ENCODE data around the gene SYT9. TPM values are rescaled to one million over a fixed set of nuclear protein-coding genes. Genes with fewer than 3 reads are reported as not detected.

The SYT9 gene
- polyA plus RNA-seq, 3 donors = not detected

DNA sequence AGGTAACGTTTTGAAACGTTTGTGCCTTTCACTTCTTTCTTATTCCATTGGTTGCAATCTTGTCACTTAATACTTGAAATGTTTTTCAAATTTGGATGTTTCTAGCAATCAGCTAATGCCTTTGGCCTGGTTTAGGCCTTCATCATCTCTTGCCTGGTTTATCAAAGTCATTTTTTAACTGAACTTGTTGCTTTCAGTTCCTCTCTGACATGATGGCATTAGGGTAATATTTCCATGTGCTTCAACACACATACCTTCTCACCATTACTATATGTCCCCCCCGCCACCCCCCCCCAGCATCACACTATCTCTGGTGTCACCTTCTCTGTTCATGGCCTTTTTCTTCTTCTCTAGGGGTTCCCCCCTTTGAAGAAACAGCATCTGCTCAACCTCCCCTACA is 1.5 kb upstream of the SYT9 start:
- Histone ChIP-seq H3K27ac (ENCODE audit: low read depth in 1 of 2, low read length in 2 of 2) (no peak overlapping the region), H2AFZ (ENCODE audit: insufficient read depth, low read depth, low read length, poor library complexity, severe bottlenecking) (no peak overlapping the region), H4K20me1 (ENCODE audit: insufficient read depth, low read length) (no peaks in the 10 kb centered on the region), H3K36me3 (replicated peaks in 1 of 2; ENCODE audit: control insufficient read depth in 1 of 2, insufficient read depth in 2 of 2, low read length in 2 of 2) (no peaks in the 10 kb centered on the region), H3K4me2 (replicated peaks; ENCODE audit: extremely low read depth, low read length, poor library complexity, severe bottlenecking) (no peak overlapping the region), H3K4me3 (replicated peaks in 1 of 3; ENCODE audit: low read depth in 2 of 3, low read length in 3 of 3) (no peak overlapping the region), H3K4me1 (ENCODE audit: control insufficient read depth in 1 of 2, insufficient read depth in 2 of 2, low read length in 2 of 2) (no peaks in the 10 kb centered on the region), H3K27me3 (ENCODE audit: control insufficient read depth in 2 of 2, insufficient read depth in 2 of 2, low read length in 2 of 2) (peaks cover 52 to 60% of the 10 kb centered on the region in 2 donors), H3K9me3 (replicated peaks in 1 of 2; ENCODE audit: control insufficient read depth in 1 of 2, insufficient read depth in 1 of 2, low read length in 2 of 2) (peaks cover 0 to 17% of the 10 kb centered on the region in 2 donors), H3K79me2 (ENCODE audit: insufficient read depth, low read length) (no peaks in the 10 kb centered on the region), H3K9ac (ENCODE audit: insufficient read depth, low read length, poor library complexity, severe bottlenecking) (no peak overlapping the region)
- H3K4me1 Mint-ChIP-seq = no peaks in the 10 kb centered on the region
- H3K4me3 Mint-ChIP-seq = peak overlapping the region in 1 of 2 donors; percentile 67
- H3K27me3 Mint-ChIP-seq (ENCODE audit: low read depth in 3 of 3) = peaks cover 48 to 54% (median 50%) of the 10 kb centered on the region in 3 donors
- 93% methylated on average over 3 of the region's 3 CpGs for WGBS (ENCODE audit: insufficient coverage)
- intact Hi-C loops (cut with micrococcal nuclease) = no loop called here
- peaks cover 0 to 11% (median 4%) of the 10 kb centered on the region in 7 donors for H3K9me3 Mint-ChIP-seq
- peaks cover 0 to 2% of the 10 kb centered on the region in 2 donors for H3K36me3 Mint-ChIP-seq
- TF ChIP-seq, protein P1, sequence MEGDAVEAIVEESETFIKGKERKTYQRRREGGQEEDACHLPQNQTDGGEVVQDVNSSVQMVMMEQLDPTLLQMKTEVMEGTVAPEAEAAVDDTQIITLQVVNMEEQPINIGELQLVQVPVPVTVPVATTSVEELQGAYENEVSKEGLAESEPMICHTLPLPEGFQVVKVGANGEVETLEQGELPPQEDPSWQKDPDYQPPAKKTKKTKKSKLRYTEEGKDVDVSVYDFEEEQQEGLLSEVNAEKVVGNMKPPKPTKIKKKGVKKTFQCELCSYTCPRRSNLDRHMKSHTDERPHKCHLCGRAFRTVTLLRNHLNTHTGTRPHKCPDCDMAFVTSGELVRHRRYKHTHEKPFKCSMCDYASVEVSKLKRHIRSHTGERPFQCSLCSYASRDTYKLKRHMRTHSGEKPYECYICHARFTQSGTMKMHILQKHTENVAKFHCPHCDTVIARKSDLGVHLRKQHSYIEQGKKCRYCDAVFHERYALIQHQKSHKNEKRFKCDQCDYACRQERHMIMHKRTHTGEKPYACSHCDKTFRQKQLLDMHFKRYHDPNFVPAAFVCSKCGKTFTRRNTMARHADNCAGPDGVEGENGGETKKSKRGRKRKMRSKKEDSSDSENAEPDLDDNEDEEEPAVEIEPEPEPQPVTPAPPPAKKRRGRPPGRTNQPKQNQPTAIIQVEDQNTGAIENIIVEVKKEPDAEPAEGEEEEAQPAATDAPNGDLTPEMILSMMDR (IDR thresholded peaks at IDR 0.05) = no peak
- no peak overlapping the region for H3K27ac Mint-ChIP-seq
- DNase-seq = no peak

- TF ChIP-seq, protein P1 (IDR thresholded peaks at IDR 0.05) = no peak
- Histone ChIP-seq H3K9ac (ENCODE audit: insufficient read depth, low read length, poor library complexity, severe bottlenecking) (no peak overlapping the region), H3K36me3 (replicated peaks in 1 of 2; ENCODE audit: control insufficient read depth in 1 of 2, insufficient read depth in 2 of 2, low read length in 2 of 2) (no peaks in the 10 kb centered on the region), H3K4me1 (ENCODE audit: control insufficient read depth in 1 of 2, insufficient read depth in 2 of 2, low read length in 2 of 2) (no peaks in the 10 kb centered on the region), H3K27me3 (ENCODE audit: control insufficient read depth in 2 of 2, insufficient read depth in 2 of 2, low read length in 2 of 2) (peaks cover 55 to 69% of the 10 kb centered on the region in 2 donors), H3K27ac (ENCODE audit: low read depth in 1 of 2, low read length in 2 of 2) (no peak overlapping the region), H2AFZ (ENCODE audit: insufficient read depth, low read depth, low read length, poor library complexity, severe bottlenecking) (no peak overlapping the region), H4K20me1 (ENCODE audit: insufficient read depth, low read length) (no peaks in the 10 kb centered on the region), H3K4me2 (replicated peaks; ENCODE audit: extremely low read depth, low read length, poor library complexity, severe bottlenecking) (peak overlapping the region; percentile 30), H3K4me3 (replicated peaks in 1 of 3; ENCODE audit: low read depth in 2 of 3, low read length in 3 of 3) (peak overlapping the region in 1 of 3 experiments; percentile 21), H3K9me3 (replicated peaks in 1 of 2; ENCODE audit: control insufficient read depth in 1 of 2, insufficient read depth in 1 of 2, low read length in 2 of 2) (peaks cover 0 to 17% of the 10 kb centered on the region in 2 donors), H3K79me2 (ENCODE audit: insufficient read depth, low read length) (no peaks in the 10 kb centered on the region)
- Mint-ChIP-seq H3K36me3 (peaks cover 0 to 2% of the 10 kb centered on the region in 2 donors), H3K4me1 (no peaks in the 10 kb centered on the region), H3K27ac (no peak overlapping the region), H3K4me3 (peak overlapping the region in 1 of 2 donors; percentile 80), H3K9me3 (peaks cover 0 to 11% (median 4%) of the 10 kb centered on the region in 7 donors), H3K27me3 (ENCODE audit: low read depth in 3 of 3) (peaks cover 49 to 60% (median 50%) of the 10 kb centered on the region in 3 donors)
- intact Hi-C loops (cut with micrococcal nuclease) = no loop called here
- DNase-seq = no peak
- 6% methylated on average over 21 of the region's 28 CpGs for WGBS (ENCODE audit: insufficient coverage)
Observed at GRCh38 chr11:7251487-7251835, 243 bp upstream of the SYT9 start.
